Small intestine (tissue), 7 donors: ENCODE measurements around the gene PKMYT1. TPM values are rescaled to one million over a fixed set of nuclear protein-coding genes. Genes with fewer than 3 reads are reported as not detected.

ENCODE experiments used
- DNase-seq, 2 donors: peaks; one replicate each; pipeline versions ENCODE4 v3.0.0 to v3.0.0-alpha.2; 2013
- FAIRE-seq: peaks from 2 replicates; lab custom pipeline; 2012; peaks lifted over from hg19 to GRCh38; lab: Jason Lieb, UNC
- H3K27ac ChIP-seq, 3 donors: one replicate each; pipeline ENCODE4 v1.5.1; 2013; ENCODE audit warnings: low read length in 2 of 3, mild to moderate bottlenecking in 2 of 3, control low read depth in 1 of 3, inconsistent platforms in 1 of 3, low read depth in 1 of 3, moderate library complexity in 1 of 3
- H3K27me3 ChIP-seq, 3 donors: one replicate each; pipeline ENCODE4 v1.6.1; 2013; ENCODE audit warnings: low read length in 3 of 3, inconsistent platforms in 1 of 3; ENCODE audit not compliant: control insufficient read depth in 3 of 3, insufficient read depth in 3 of 3
- H3K36me3 ChIP-seq, 3 donors: one replicate each; pipeline ENCODE4 v1.6.1; 2013; ENCODE audit warnings: low read length in 3 of 3, inconsistent platforms in 1 of 3, low read depth in 1 of 3, mild to moderate bottlenecking in 1 of 3, moderate library complexity in 1 of 3; ENCODE audit not compliant: control insufficient read depth in 3 of 3, insufficient read depth in 2 of 3
- H3K4me1 ChIP-seq, 3 donors: one replicate each; pipeline ENCODE4 v1.6.1; 2013; ENCODE audit warnings: low read length in 2 of 3, inconsistent platforms in 1 of 3, low read depth in 1 of 3, mild to moderate bottlenecking in 1 of 3, moderate library complexity in 1 of 3; ENCODE audit not compliant: control insufficient read depth in 3 of 3, insufficient read depth in 2 of 3
- H3K4me3 ChIP-seq, 3 donors: one replicate each; pipeline ENCODE4 v1.5.1; 2013; ENCODE audit warnings: low read length in 3 of 3, control low read depth in 1 of 3, inconsistent platforms in 1 of 3, low read depth in 1 of 3, mild to moderate bottlenecking in 1 of 3, moderate library complexity in 1 of 3
- H3K9me3 ChIP-seq, 2 donors: one replicate each; pipeline ENCODE4 v1.6.1; 2013; ENCODE audit warnings: low read depth in 1 of 2, low read length in 1 of 2; ENCODE audit not compliant: control insufficient read depth in 2 of 2, insufficient read depth in 1 of 2
- WGBS, 3 donors: extraction: QIAGEN DNeasy Blood & Tissue Kit; methylation state at CpG; one replicate each; pipeline ENCODE4 v1.1.7; 2013; 5-methylcytosine and 5-hydroxymethylcytosine counted together
- polyA plus RNA-seq, 4 donors: library from polyadenylated mRNA; stranded (reverse) in 3 of 4; unstranded in 1 of 4; fragments of 200-250 nt in 3 of 4; fragments of 120-200 nt in 1 of 4; gene quantifications; one replicate each; pipeline versions ENCODE4 v1.2.1 to v1.2.3, GENCODE V29; 2013
- donor health status: healthy with polysubstance abuse.
- donor health status: control.
- donor health status: control.
- donor health status: Bipolar disorder and iron deficiency.
- donor health status: healthy.

Gene PKMYT1
- polyA plus RNA-seq, 4 donors, result 2.5 to 24.7 (median 7.0) TPM

DNA sequence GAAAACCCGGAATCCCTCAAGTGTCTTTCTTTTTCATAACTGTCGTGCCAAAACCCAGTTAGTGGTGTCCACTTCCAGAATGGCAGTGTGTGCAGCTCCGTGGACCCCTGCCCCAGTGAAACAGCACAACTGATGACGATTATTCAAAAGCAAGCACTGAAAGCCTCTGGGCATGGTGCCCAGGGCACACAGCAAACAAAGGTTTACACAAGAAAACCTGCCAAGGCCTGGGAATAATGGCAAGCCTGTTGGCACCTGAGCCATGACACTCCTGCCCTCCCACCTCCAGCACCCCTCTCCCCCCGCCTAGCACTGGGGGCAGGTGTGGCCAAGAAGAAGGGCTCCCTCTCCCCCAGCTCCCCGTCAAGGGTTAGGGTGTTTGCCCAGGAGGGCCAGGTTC, 2.8 kb downstream of the PKMYT1 start:
- FAIRE-seq, result no peak
- 25 to 62% (median 43%) methylated on average over 6 of the region's 6 CpGs for WGBS, 3 donors
- Histone ChIP-seq H3K9me3 (no peaks in the 10 kb centered on the region), H3K27me3 (peaks cover 0 to 2% (median 0%) of the 10 kb centered on the region in 3 donors), H3K27ac (no peak overlapping the region), H3K4me3 (no peak overlapping the region), H3K36me3 (peaks cover 0 to 51% (median 0%) of the 10 kb centered on the region in 3 donors), H3K4me1 (peaks cover 0 to 17% (median 0%) of the 10 kb centered on the region in 3 donors)
- no peak for DNase-seq

- Histone ChIP-seq H3K27ac (no peak overlapping the region), H3K4me1 (peaks cover 0 to 17% (median 0%) of the 10 kb centered on the region in 3 donors), H3K27me3 (peaks cover 0 to 2% (median 0%) of the 10 kb centered on the region in 3 donors), H3K36me3 (peaks cover 0 to 59% (median 0%) of the 10 kb centered on the region in 3 donors), H3K9me3 (no peaks in the 10 kb centered on the region), H3K4me3 (no peak overlapping the region)
- no peak for FAIRE-seq
- WGBS, 3 donors, result 78 to 92% (median 84%) methylated on average over 14 to 15 of the region's 15 CpGs
- DNase-seq, result no peak
Observed at GRCh38 chr16:2976673-2977072, 3.6 kb downstream of the PKMYT1 start.

DNA sequence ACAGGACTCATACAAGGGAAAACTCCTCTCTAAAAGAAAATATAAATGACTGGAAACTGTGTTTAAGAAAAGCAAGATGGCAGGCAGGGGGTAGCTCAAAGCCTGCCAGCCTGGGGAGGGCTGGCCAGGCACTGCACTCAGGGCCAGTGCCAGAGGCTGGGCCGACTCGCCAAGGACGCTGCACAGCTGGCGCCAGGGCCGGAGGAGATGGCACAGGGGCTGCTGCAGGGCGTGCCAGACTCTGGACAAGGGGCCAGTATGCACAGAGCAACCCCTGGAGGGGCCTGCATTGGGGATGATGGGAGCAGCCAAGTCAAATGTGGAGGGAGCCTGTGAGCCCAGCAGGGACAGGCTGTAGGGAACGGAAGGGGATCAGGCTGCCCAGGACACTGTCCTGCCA, 4.0 kb downstream of the PKMYT1 start:
- no peak for DNase-seq
- Histone ChIP-seq H3K4me1 (peaks cover 0 to 12% (median 0%) of the 10 kb centered on the region in 3 donors), H3K36me3 (peaks cover 0 to 64% (median 0%) of the 10 kb centered on the region in 3 donors), H3K27me3 (peaks cover 0 to 2% (median 0%) of the 10 kb centered on the region in 3 donors), H3K9me3 (no peaks in the 10 kb centered on the region), H3K4me3 (no peak overlapping the region), H3K27ac (no peak overlapping the region)
- 91 to 94% (median 93%) methylated on average over 7 of the region's 7 CpGs for WGBS, 3 donors
- no peak for FAIRE-seq

- FAIRE-seq, result no peak
- H3K27ac ChIP-seq, result no peak overlapping the region
- no peaks in the 10 kb centered on the region for H3K9me3 ChIP-seq
- peaks cover 0 to 2% (median 0%) of the 10 kb centered on the region in 3 donors for H3K27me3 ChIP-seq
- 94 to 95% (median 95%) methylated on average over 27 to 28 of the region's 28 CpGs for WGBS, 3 donors
- DNase-seq, result no peak
- H3K36me3 ChIP-seq, result peaks cover 0 to 71% (median 0%) of the 10 kb centered on the region in 3 donors
- H3K4me3 ChIP-seq, result no peak overlapping the region
- H3K4me1 ChIP-seq, result peaks cover 0 to 15% (median 0%) of the 10 kb centered on the region in 3 donors
Observed at GRCh38 chr16:2975161-2975795, 5.0 kb downstream of the PKMYT1 start.

DNA sequence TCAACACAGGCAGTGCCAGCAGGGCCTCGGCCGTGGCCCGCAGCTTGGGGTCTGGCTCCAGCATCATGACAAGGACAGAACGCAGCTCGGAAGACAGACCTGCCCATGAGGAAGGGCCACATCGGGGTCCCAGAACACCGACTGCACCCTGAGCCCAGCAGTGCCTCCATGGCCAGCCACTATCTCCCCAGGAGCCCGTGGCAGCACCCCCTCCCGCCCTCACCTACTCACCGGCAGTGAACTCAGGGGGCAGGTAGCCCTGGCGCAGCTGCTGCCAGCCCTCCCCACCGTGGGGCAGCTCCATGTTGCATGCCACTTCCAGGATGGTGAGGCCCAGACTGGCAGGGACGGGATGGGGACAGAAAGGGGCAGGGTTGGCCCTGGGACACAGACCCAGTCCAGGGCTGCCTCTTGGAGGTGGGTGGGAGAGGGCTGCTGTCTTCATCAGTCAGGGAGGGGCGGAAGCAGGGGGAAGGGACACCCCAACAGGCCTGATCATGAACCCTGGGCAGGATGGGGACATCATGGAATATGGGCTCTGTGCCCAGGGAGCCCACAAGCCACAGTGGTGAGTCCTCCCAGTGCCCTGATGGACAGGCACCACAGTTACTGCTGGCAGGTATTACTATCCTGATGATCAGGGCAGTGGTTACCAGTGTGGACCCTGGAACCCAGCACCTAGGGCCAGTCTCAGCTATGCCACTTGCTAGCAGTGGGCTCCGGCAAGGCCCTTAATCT, 5.8 kb downstream of the PKMYT1 start:
- WGBS, 3 donors, result 91 to 94% (median 93%) methylated on average over 14 to 15 of the region's 15 CpGs
- no peaks in the 10 kb centered on the region for H3K9me3 ChIP-seq

GRCh38 chr16:2973605-2974318, 6.5 kb downstream of the PKMYT1 start:
- WGBS, 3 donors, result 87 to 94% (median 89%) methylated on average over 13 to 17 of the region's 17 CpGs
- Histone ChIP-seq H3K9me3 (no peaks in the 10 kb centered on the region), H3K27me3 (no peaks in the 10 kb centered on the region), H3K4me3 (no peak overlapping the region), H3K36me3 (peaks cover 0 to 71% (median 0%) of the 10 kb centered on the region in 3 donors), H3K27ac (no peak overlapping the region), H3K4me1 (peaks cover 0 to 12% (median 0%) of the 10 kb centered on the region in 3 donors)
- DNase-seq (no peak), FAIRE-seq (no peak)

More for the DNA sequence above, 5.8 kb downstream of the PKMYT1 start:
- no peak overlapping the region for H3K4me3 ChIP-seq
- peaks cover 0 to 13% (median 0%) of the 10 kb centered on the region in 3 donors for H3K4me1 ChIP-seq
- no peak overlapping the region for H3K27ac ChIP-seq
- FAIRE-seq (no peak), DNase-seq (no peak)
- peaks cover 0 to 71% (median 0%) of the 10 kb centered on the region in 3 donors for H3K36me3 ChIP-seq
- H3K27me3 ChIP-seq, result no peaks in the 10 kb centered on the region

GRCh38 chr16:2973093-2973492, 7.2 kb downstream of the PKMYT1 start:
- Histone ChIP-seq H3K9me3 (no peaks in the 10 kb centered on the region), H3K4me3 (no peak overlapping the region), H3K27ac (no peak overlapping the region), H3K4me1 (peaks cover 0 to 18% (median 3%) of the 10 kb centered on the region in 3 donors), H3K27me3 (peaks cover 0 to 7% (median 0%) of the 10 kb centered on the region in 3 donors), H3K36me3 (peaks cover 0 to 71% (median 0%) of the 10 kb centered on the region in 3 donors)
- 46 to 73% (median 73%) methylated on average over 5 of the region's 5 CpGs for WGBS, 3 donors
- DNase-seq (no peak), FAIRE-seq (no peak)
